Cortex of kidney (tissue), 1 donor: ENCODE results near the gene PIK3R6.
"Not testable (repeated sequence)": the region's sequence is repeated elsewhere in the genome, so short reads cannot be mapped to it uniquely, and the experiment has no call there.

Experiments
- DNase-seq: peaks from one replicate; lab custom pipeline; 2025; lab: John Stamatoyannopoulos, UW

PIK3R6 gene

DNA sequence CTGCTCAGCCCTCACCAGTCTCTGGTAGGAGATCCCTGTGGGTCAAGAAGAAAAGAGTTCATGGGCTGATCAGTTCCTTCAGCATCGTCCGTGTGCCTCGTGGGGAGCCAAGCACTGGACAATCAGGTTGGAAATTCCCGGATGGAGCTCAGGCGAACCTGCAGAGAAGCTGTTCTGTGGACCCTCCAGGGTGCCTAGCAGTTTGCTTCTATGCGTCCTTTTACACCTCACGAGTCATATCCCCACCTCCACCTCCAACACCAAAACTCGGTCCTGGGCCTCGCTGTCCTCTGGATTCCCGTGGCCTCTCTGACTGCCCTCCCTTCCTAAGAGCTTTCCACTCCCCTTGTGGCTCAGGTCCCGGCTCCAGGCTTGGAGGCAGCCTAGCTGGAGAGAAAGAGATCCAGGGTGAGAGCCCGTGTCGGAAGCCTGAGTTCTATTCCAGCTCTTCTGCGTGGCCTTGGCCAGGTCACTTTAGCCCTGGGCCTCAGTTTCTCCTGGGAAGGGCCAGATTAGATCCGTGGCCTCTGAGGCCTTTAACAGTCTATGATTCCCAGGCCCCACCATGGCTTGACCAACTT, 26.2 kb upstream of the PIK3R6 start:
- no peak for DNase-seq

DNA sequence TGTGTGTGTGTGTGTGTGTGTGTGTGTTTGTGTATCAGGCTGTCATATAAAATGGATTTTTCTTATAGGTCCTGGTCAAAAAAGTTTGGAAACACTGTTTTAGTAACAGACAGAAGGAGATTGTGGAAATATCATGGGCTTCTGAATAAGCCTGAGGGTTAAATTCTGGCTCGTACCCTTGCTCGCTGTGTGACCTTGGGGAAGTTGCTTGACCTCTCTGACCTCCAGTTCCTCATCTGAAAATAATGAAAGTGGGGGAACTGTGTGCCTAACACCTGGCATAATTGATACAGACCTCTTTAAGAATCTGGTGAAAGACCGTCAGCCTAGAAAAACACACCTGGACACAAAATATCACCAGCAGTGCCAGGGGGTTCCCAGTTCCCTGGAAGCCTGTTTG, 25.6 kb upstream of the PIK3R6 start:
- DNase-seq: no peak

GRCh38 chr17:8892338-8892690, 24.8 kb upstream of the PIK3R6 start:
- no peak for DNase-seq

DNA sequence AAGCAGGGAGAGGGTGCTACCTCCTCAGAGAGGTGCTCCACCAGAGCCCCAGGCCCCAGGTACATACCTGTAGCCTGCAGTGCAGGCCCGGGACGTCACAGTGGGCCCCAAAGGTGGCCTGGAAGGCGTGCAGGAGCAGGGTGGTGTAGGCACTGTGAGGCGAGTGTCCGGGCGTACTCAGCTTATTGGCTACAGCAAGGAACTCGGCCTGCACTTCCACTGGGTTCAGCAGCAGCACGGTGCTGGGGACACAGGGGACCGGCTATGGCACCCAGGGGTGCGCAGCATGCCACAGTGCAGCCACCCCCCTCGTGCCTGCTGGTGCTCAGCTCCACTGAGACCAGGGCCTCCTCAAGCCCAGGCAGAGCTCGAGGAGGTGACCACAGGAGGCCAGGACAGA, 23.2 kb upstream of the PIK3R6 start:
- DNase-seq: no peak

- no peak for DNase-seq
Measured at GRCh38 chr17:8889458-8890210, 22.2 kb upstream of the PIK3R6 start.

GRCh38 chr17:8888704-8889302, 21.3 kb upstream of the PIK3R6 start:
- DNase-seq: no peak

- DNase-seq: no peak
Measured at GRCh38 chr17:8887834-8888703, 20.6 kb upstream of the PIK3R6 start.

DNA sequence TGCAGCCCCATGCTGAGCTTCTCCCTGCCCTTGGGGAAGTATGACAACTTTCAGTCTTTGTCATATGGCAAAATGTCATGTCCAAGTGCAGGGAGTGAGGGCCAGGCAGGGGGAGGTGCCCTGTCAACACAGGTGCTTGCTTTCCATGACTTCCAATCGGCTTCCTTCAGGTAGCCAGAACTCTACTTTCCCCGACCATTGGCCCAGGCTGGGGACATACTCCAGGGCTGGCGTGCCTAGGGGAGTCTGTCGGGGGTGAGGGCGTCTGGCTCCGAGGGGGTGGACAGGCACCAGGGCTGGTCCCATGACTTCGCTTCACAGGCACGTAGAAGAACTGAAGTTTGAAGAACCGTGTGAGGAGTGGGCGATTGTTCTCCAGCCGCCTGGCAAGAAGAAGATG, 19.8 kb upstream of the PIK3R6 start:
- DNase-seq: no peak

- no peak for DNase-seq
Measured at GRCh38 chr17:8885967-8886684, 18.7 kb upstream of the PIK3R6 start.

DNA sequence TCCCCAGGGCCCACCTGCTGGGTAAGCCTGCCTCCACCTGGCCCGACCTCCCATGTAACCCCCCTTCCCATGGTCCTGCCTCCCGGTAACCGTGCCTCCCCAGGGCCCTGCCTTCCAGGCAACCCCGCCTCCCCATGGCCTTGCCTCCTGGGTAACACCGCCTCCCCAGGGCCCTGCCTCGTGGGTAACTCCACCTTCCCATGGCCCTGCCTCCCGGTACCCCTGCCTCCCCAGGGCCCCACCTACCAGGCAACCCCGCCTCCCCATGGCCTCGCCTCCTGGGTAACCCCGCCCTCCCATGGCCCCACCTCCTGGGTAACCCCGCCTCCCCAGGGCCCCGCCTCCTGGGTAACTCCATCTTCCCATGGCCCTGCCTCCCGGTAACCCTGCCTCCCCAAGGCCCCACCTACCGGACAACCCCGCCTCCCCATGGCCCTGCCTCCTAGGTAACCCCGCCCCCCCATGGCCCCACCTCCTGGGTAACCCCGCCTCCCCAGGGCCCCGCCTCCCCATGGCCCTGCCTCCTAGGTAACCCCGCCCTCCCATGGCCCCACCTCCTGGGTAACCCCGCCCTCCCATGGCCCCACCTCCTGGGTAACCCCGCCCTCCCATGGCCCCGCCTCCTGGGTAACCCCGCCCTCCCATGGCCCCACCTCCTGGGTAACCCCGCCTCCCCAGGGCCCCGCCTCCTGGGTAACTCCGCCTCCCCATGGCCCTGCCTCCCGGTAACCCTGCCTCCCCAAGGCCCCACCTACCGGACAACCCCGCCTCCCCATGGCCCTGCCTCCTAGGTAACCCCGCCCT, 17.9 kb upstream of the PIK3R6 start:
- DNase-seq: not testable (repeated sequence)

GRCh38 chr17:8884336-8884990, 17.0 kb upstream of the PIK3R6 start:
- no peak for DNase-seq

GRCh38 chr17:8883353-8883752, 15.9 kb upstream of the PIK3R6 start:
- no peak for DNase-seq

- DNase-seq: no peak
Measured at GRCh38 chr17:8881606-8882005, 14.1 kb upstream of the PIK3R6 start.

DNA sequence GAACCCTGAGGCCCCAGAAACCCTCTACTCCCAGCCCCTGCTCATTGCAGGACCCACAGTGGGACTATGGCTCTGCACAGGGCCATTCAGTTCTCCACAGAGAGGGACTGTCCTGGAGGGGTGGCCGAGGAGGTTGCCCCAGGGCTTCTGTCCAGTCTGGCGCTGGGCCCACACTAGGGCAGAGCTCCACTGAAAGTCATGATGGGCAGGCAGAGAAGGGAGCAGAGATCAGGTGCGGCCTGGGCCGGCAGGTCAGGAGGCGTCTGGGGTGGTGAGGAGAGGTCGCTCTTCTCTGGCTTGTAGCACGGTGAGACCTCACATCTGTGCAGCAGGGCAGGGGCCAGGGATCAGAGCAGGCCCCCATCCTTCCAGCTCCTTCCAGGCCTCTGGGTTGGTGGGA, 13.0 kb upstream of the PIK3R6 start:
- no peak for DNase-seq

GRCh38 chr17:8879410-8879809, 11.9 kb upstream of the PIK3R6 start:
- no peak for DNase-seq

DNA sequence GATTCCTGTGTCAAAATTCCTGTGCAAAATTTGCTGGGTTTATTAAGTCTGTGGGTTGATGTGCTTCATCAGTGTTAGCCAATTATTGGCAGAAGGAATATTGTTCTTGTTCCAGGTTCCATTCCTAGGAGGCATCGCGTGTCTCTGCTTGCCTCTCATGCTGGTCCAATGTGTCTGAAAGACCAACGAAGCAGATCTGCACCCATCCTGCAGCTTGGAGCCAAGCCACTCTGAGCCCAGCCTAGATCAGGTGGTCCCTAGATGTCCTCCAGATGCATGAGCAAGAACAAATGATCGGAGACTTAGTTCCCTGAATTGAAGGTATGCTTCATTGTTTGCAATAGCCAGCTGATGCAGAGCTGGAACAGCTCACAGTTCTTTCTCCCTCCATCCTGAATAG, 10.5 kb upstream of the PIK3R6 start:
- no peak for DNase-seq

GRCh38 chr17:8875957-8876356, 8.5 kb upstream of the PIK3R6 start:
- no peak for DNase-seq

GRCh38 chr17:8875436-8875835, 8.0 kb upstream of the PIK3R6 start:
- no peak for DNase-seq

DNA sequence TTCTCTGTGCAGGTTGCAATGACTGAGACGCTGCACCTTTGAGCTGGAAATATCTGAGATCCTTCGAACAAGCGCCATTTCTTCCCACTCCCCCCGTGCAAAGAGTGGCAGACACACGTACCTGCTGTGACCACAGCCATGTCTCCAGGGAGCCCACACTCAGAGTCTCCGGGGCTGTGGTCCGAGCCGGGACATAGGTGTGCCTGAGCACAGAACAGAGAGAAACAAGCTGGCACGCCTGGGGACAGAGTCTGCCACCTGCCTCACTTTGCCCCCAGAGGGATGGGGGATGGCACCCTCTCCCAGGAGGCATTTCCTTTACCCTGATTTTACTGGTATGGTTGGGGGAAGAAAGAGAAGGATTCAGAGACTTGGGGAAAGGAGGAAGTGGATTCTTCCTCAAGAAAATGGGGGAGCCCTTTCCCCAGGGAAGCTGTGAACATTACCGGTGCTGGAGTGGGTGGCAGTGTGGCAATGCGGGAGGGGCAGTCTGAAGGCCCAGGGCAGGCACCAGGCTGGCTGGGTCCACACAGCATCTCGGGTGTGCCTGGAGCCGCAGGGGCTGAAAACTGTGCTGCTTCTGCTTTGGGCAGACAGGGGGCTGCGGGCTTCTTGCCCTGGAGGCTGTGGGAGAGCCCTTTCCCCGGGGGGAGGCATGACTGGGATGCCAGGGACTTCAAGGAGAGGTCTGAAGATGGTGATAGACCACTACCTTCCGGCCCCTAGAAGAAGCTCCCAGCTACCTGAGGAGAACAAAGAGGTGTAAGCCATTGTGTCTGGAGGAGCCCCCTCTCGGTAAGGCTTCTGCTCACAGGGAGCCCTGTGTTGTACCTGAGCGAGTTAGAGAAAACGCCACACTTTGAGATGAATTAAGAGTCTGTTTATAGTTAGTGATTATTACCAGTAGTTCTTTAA, 6.6 kb upstream of the PIK3R6 start:
- DNase-seq: no peak
